Activated CD4-positive, alpha-beta T cell treated with anti-CD3 and anti-CD28 coated beads, Interleukin-2, amount 50 U/mL, for 24 hours (primary cell): Measurements from ENCODE around the gene ATAD1.
A peak's percentile ranks its signal among the peaks of the same experiment; 100 is the strongest.
"Not testable (repeated sequence)": the region's sequence is repeated elsewhere in the genome, so short reads cannot be mapped to it uniquely, and the experiment has no call there.

Experiments
- DNase-seq, 2 donors: peaks; one replicate each; pipeline ENCODE4 v3.0.0-alpha.2; 2020; ENCODE audit warnings: low read depth in 1 of 2, low spot score in 1 of 2

The ATAD1 gene

GRCh38 chr10:87803831-87804230 lies 14.2 kb downstream of the ATAD1 start:
- no peak for DNase-seq

- no peak for DNase-seq
Measured at GRCh38 chr10:87803328-87803727, 14.7 kb downstream of the ATAD1 start.

DNA sequence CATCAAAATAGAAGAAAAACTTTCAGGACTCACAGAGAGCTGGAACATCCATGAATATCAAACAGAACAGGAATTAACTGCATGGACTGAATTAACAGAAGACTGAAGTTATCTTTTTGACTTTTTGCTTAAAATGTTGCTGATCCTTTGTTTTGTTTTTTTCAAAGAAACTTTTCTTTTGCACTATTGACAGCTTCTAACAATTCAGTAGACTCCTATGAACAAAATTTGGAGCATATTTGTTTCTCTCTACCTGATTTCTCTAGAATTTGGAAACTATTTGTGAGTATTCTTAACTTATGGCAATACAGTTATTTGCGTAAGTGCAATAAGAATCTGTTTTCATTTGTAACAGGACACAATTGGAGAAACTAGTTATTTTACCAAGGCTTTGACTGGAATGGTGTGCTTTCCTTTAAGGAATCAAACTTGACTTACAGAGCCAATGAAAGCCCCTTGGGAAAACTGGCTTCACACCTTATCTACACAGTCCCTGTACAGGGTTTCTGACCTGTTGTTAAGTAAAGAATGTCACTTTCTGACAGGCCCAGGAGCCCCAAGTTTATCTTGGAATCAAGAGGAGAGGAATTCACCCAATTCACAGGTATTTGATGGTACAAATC lies 16.1 kb downstream of the ATAD1 start:
- not testable (repeated sequence) for DNase-seq

DNA sequence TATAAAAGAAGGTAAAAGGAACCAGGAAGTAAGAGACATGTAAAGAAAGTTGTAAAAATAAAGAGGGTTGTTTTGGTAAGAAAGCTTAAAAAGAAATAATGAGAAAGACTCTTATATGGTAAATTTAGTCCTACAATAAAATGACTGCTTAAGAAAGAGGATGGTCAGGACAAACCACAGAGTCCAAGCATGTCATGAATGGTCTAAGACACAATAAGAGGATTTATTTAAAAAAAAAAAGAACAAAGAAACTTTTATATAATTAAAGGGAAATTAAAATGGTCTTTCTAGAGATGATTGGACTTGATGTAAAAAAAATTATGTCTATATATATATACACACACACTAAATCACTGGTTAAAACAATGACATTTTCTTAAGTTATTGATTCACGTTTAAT lies 18.2 kb downstream of the ATAD1 start:
- DNase-seq = no peak

- DNase-seq = no peak
Measured at GRCh38 chr10:87798082-87798481, 19.9 kb downstream of the ATAD1 start.

DNA sequence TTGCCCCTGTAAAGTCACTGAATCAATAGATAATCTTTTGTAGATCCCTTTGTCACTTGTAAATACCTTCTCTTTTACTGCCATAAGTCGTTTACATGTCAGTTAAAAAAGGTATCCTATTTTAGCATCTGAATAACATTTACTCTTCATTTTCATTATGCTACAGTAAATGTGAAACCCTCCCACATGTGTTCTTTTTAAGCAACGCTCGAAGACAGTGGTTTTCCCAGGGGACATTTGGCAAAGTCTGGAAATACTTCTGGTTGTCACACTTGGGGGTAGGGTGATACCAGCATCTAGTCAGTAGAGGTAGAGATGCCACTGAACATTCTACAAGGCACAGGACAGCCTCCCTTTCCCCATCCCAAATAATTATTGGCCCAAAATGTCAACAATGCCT lies 23.7 kb downstream of the ATAD1 start:
- no peak for DNase-seq

DNA sequence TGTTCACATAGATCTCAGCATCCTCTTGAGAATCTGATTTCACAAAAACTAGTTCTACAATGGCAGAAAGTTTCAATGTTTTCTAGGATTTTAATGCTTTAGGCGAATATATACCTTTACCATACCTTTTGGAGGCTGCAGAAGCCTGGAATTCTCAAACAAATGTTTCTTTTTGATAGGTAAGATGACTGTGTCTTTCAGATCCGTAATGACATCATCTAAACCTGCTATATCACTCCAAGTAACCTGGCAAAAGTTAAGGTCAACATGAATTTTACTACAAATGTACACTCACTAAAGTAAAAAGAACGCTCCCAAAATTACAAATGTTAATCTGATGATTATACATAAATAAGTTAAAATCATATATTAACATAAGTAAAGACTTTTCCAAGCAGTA lies 27.8 kb downstream of the ATAD1 start:
- DNase-seq = no peak

DNA sequence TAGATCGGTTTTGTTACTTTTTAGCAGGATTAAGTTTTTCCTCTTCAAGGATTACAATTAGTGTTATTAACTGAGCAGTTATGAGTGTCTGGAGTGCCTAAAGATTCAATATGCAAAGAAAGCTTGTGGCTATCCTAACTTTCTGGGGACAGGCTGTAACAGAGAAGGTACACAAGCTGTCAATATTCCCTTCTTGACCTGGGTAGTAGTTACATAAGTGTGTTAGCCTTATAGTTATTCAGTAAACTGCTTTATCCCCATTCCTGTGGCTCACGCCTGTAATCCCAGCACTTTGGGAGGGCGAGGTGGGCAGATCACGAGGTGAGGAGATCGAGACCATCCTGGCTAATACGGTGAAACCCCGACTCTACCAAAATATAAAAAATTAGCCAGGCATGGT lies 31.6 kb downstream of the ATAD1 start:
- no peak for DNase-seq

GRCh38 chr10:87782721-87783120 lies 35.3 kb downstream of the ATAD1 start:
- DNase-seq = no peak

GRCh38 chr10:87781545-87781944 lies 36.5 kb downstream of the ATAD1 start:
- no peak for DNase-seq

- no peak for DNase-seq
Measured at GRCh38 chr10:87776328-87776727, 41.7 kb downstream of the ATAD1 start.

DNA sequence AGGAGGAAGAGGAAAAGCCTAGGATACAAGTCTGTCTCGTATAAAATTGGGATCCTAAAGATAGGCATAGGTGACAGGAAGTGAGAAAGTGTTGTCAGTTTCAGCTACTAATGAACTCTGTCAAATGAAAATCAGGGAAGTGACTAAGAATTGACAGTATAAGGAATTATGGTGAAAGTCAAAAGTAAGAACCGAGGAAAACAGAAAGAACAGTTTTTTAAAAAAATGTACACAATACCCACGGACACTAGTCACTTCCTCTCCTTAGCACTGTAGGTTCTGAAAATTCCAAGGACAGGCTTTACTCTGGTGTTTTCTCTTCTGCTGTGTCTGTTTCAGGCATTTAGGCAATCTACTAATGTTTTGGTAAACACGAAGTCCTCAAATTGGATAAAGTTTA lies 42.3 kb downstream of the ATAD1 start:
- no peak for DNase-seq

GRCh38 chr10:87771871-87772500 lies 46.0 kb downstream of the ATAD1 start:
- DNase-seq = no peak

DNA sequence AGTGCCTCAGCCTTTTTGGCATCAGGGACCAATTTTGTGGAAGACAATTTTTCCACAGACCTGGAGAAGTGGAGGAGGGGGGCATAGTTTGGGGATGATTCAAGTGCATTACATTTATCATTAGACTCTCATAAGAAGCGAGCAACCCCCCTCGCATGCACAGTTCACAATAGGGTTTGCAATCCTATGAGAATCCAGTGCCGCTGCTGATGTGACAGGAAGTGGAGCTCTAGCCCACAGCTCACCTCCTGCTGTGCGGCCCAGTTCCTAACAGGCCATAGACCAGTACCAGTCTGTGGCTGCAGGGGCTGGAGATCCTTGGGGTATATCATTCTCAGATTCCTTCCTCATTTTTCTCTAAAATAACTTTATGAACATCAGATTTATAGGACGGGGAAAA lies 50.8 kb downstream of the ATAD1 start:
- DNase-seq = no peak

DNA sequence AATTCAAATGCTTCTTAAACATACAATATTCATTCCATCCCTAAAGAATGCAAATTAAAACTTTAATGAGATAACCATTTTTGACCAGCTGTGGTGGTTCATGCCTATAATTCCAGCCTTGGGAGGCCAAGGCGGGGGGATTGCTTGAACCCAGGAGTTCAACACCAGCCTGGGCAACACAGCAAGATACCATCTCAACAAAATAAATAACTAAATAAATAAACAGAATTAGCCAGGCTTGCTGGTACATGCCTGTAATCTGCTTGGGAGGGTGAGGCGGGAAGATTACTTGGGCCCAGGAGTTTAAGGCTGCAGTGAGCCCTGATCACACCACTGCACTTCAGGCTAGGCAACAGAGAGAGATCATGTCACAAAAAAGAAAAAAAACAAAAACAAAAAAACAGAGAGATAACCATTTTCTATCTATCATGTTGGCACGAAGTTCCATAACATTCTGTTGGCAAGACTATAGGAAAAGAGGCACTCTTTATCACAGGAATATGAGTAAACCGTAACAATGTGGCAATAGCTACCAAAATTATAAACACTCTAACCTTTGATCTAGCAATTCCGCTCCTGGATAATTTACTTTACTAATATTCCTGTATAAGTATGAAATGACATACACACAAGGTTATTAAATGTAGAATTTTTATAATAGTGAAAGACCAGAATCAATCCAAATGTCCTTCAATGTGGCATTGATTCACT lies 52.2 kb downstream of the ATAD1 start:
- DNase-seq = no peak

DNA sequence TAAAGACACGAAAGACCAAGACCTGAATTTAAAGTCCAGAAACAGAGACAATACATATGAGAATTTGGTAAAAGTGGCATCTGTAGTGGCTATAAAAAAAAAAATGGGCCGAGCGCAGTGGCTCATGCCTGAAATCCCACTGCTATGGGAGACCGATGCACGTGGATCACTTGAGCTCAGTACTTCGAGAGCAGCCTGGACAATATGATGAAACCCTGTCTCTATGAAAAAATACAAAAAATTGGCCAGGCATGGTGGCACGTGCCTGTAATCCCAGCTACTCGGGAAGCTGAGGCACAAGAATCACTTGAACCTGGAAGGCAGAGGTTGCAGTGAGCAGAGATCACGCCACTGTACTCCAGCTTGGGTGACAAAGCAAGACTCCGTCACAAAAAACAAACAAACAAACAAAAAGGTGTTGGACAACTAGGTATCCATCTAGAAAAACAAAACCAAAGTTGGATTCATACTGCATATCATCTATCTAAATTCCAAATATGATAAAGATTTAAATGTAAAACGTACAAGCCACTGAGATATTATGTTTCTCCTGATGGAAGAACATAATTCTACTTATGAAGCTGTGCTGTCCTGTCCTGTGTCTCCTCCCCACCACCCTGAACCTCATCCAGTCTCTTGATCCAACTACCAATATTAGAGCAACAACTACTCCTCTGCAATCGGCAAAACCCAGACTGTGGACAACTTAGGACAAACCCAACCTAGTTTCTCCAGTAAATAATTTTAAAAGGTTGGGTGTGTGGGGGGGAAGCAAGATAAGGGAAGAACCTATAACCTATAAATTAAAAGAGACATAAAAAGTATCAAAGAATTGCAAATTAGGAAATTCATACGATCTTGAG lies 53.7 kb downstream of the ATAD1 start:
- DNase-seq = no peak

DNA sequence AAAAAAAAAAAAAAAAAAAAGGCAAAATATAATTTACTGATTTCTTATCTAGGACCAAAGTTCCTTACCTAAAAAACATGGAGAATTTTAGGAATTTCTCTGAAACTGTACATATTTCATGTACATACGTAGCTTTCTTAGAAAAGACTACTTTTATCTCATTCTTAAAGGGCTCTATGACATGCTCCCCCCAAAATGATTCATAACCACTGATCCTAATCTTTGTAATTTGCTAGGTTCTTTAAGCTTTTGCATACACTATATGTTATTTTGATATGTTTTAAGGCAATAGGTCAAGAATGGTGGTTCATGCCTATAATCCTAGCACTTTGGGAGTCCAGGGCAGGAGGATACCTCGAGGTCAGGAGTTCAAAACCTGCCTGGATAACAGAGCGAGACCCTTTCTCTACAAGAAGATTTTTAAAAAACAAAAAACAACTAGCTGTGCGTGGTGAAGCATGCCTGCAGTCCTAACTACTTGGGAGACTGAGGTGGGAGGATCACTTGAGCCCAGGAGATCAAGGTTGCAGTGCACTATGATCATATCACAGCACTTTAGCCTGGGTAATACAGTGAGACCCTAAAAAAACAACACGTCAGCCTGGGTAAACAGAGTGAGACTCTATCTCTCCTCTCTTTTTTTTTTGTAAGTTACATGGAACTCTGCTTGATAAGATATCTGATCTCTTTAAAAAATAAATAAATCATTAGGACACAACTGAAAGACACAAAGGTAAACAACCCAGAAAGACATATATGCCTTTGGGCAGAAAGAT lies 54.8 kb downstream of the ATAD1 start:
- no peak for DNase-seq

GRCh38 chr10:87761892-87762291 lies 56.1 kb downstream of the ATAD1 start:
- peak; percentile 5 to 48 for DNase-seq

- no peak for DNase-seq
Measured at GRCh38 chr10:87761153-87761552, 56.9 kb downstream of the ATAD1 start.

GRCh38 chr10:87760195-87760905 lies 57.7 kb downstream of the ATAD1 start:
- no peak for DNase-seq
